ENCODE results near the gene NUDT4B.
"Not testable (repeated sequence)": the region's sequence is repeated elsewhere in the genome, so short reads cannot be mapped to it uniquely, and the experiment has no call there.

- TF ChIP-seq CTCF (optimal IDR thresholded peaks at IDR 0.05 in 1 of 3, IDR thresholded peaks at IDR 0.05 in 1 of 3, conservative IDR thresholded peaks at IDR 0.05 in 1 of 3; ENCODE audit: extremely low read depth in 1 of 3, insufficient read depth in 2 of 3, low read length in 3 of 3); EZH2 (IDR thresholded peaks at IDR 0.05; ENCODE audit: low read length): not testable (repeated sequence)
Measured at GRCh38 chr1:148729128-148729527, 19.4 kb upstream of the NUDT4B start.
